Adrenal gland (tissue), 12 donors: ENCODE results near the gene ABCG1. TPM values are rescaled to one million over a fixed set of nuclear protein-coding genes. Genes with fewer than 3 reads are reported as not detected.

ENCODE experiments used
- DNase-seq, 7 donors: peaks; one replicate each; pipeline ENCODE4 v3.0.0-alpha.2; 2019 to 2020
- H3K27ac ChIP-seq, 5 donors: fragments of 200-600 bp; sonication (generic) in 4 of 5; 1 replicate in 3 of 5; 2 replicates in 2 of 5; pipeline versions ENCODE4 v1.5.1 to v1.8.0; 2016 to 2020; ENCODE audit warnings: mild to moderate bottlenecking in 1 of 5
- H3K27me3 ChIP-seq: fragments of 200-600 bp; 2 replicates; pipeline ENCODE4 v1.8.0; 2021
- H3K36me3 ChIP-seq, 2 donors: fragments of 200-600 bp; replicated peaks in 1 of 2; 1 replicate in 1 of 2; 2 replicates in 1 of 2; pipeline versions ENCODE4 v1.5.1 to v1.8.0; 2018 to 2022
- H3K4me1 ChIP-seq, 2 donors: fragments of 200-600 bp; replicated peaks in 1 of 2; 1 replicate in 1 of 2; 2 replicates in 1 of 2; pipeline versions ENCODE4 v1.5.1 to v1.8.0; 2018 to 2021
- H3K4me3 ChIP-seq, 4 donors: fragments of 200-600 bp; sonication (generic) in 3 of 4; one replicate each; pipeline ENCODE4 v1.5.1; 2016 to 2018
- H3K9me3 ChIP-seq, 3 donors: fragments of 200-600 bp; sonication (generic) in 1 of 3; replicated peaks in 1 of 3; 1 replicate in 2 of 3; 2 replicates in 1 of 3; pipeline versions ENCODE4 v1.5.1 to v1.8.0; 2016 to 2021
- CTCF ChIP-seq, 6 experiments: fragments of 450-650 bp in 4 of 6; fragments of 200-600 bp in 2 of 6; sonication (generic) in 1 of 6; IDR thresholded peaks; 1 replicate in 5 of 6; 2 replicates in 1 of 6; pipeline versions ENCODE4 v1.5.1 to v1.8.0; 2016 to 2021; ENCODE audit warnings: antibody characterized with exemption in 6 of 6, mild to moderate bottlenecking in 2 of 6, moderate library complexity in 1 of 6
- POLR2A ChIP-seq, 2 donors: fragments of 450-650 bp; IDR thresholded peaks; one replicate each; pipeline ENCODE4 v1.6.1; 2017; ENCODE audit warnings: antibody characterized with exemption in 2 of 2, mild to moderate bottlenecking in 2 of 2, moderate library complexity in 1 of 2
- WGBS, 4 donors: extraction: QIAGEN DNeasy Blood & Tissue Kit in 2 of 4; methylation state at CpG; one replicate each; pipeline versions ENCODE4 v1.1.5 to v1.1.7; 2013 to 2017; 5-methylcytosine and 5-hydroxymethylcytosine counted together
- intact Hi-C, 2 donors: fragments of 100-400 bp; cut with DNase I; formaldehyde crosslinking; loops; one replicate each; pipeline versions ENCODE4 v1.14.1 to v1.15.0; 2022 to 2023
- polyA plus RNA-seq, 3 donors: library from polyadenylated mRNA; stranded (reverse); fragments of 200-250 nt in 2 of 3; fragments of 350-450 nt in 1 of 3; fragmentation: Illumina TruSeq in 1 of 3; extraction: RNeasy Lipid Tissue Mini Kit (QIAGEN cat#74804) in 1 of 3; gene quantifications; one replicate each; pipeline ENCODE4 v1.2.3, GENCODE V29; 2013 to 2014
- total RNA-seq, 9 donors: library from RNA; depleted of rRNA in 4 of 9; stranded (reverse); fragments of >200 nt in 4 of 9; fragments of 120-200 nt in 1 of 9; fragmentation: NEBNext Ultra II Directional in 1 of 9; extraction: Animal tissue kit (Norgen Biotek cat#: 25700) in 1 of 9; gene quantifications; one replicate each; pipeline versions ENCODE4 v1.1.0 to v1.2.4, GENCODE V29; 2013 to 2023
- donor health status: healthy with polysubstance abuse.
- donor health status: Bipolar disorder and iron deficiency.
- donor health status: DM: yes; HTN: yes; CAD: no.
- donor health status: DM: no; HTN: no; CAD: no.
- donor health status: DM: no; HTN: no; CAD: no.
- donor health status: DM: yes; HTN: yes; CAD: no.

ABCG1 gene
- total and polyA plus RNA-seq, 12 donors: 23.2 to 136 (median 67.9) TPM

- TF ChIP-seq POLR2A (IDR thresholded peaks at IDR 0.05) (no peak), CTCF (IDR thresholded peaks at IDR 0.05) (no peak)
- no peak for DNase-seq
- Histone ChIP-seq H3K4me1 (no peaks in the 10 kb centered on the region), H3K4me3 (no peak overlapping the region), H3K27ac (peak overlapping the region in 2 of 5 donors; percentile 49 to 66), H3K27me3 (no peaks in the 10 kb centered on the region), H3K9me3 (no peaks in the 10 kb centered on the region), H3K36me3 (peaks cover 0 to 7% of the 10 kb centered on the region in 2 donors)
- intact Hi-C loops: loop anchor here (10.0 kb wide), 2 partner anchors 152 to 158 kb away; no protein-coding TSS in a partner anchor
- WGBS, 4 donors: 62 to 73% (median 68%) methylated on average over 4 to 7 of the region's 7 CpGs
Measured at GRCh38 chr21:42302794-42303193, 83.9 kb downstream of the ABCG1 start.

GRCh38 chr21:42303443-42303842 lies 84.5 kb downstream of the ABCG1 start:
- Histone ChIP-seq H3K4me1 (no peaks in the 10 kb centered on the region), H3K36me3 (peaks cover 0 to under 1% of the 10 kb centered on the region in 2 donors), H3K27ac (no peak overlapping the region), H3K27me3 (no peaks in the 10 kb centered on the region), H3K4me3 (no peak overlapping the region), H3K9me3 (no peaks in the 10 kb centered on the region)
- TF ChIP-seq CTCF (IDR thresholded peaks at IDR 0.05) (no peak), POLR2A (IDR thresholded peaks at IDR 0.05) (no peak)
- DNase-seq: no peak
- intact Hi-C loops: loop anchor here (10.0 kb wide), 2 partner anchors 151 to 159 kb away; no protein-coding TSS in a partner anchor
- WGBS, 4 donors: 62 to 72% (median 69%) methylated on average over 3 of the region's 3 CpGs

DNA sequence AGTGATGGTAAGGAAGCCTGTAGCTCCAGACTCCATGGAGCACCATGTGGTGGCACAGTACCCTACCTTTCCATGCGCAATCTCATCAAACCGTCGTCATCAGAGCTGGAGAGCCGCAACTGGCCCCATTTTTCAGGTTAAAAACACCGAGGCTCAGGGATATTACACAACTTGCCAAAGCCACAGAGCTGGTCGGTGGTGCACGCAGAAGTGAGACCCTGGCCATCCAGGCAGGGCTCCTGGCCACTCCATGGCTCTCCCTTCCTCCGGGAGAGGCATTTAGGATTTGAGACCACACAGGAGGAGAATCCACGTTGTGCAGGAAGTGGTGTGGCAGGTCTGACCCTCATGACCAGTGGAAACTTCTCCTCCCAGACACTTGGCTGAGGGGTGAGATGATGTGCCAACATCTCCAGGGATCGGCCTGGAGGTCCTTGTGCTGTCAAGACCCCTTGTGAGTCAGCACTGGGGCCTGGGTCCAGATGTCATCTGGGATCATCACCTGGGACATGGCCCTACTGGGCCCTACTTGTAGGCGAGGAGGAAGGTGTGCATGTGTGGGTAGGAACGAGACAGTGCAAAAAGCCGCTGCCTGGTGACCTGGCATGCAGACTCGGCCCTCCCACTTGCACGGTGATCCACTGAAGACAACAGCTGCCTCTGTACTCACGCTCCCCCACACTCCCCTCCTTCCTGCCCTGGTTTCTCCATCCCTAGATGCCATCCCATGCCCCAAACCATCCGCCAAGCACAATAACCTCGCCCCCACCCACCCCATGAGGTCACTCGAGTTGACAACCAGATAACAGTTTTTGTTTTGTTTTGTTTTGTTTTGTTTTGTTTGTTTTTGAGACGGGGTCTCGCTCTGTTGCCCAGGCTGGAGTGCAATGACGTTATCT lies 85.9 kb downstream of the ABCG1 start:
- intact Hi-C loops: loop anchor here (5.0 to 10.0 kb wide), 3 partner anchors 142 to 160 kb away; no protein-coding TSS in a partner anchor
- 74 to 81% (median 79%) methylated on average over 21 to 22 of the region's 22 CpGs for WGBS, 4 donors
- peak in 3 of 7 donors; percentile 5 to 47 (median 17) for DNase-seq

More for the DNA sequence above, 85.9 kb downstream of the ABCG1 start:
- TF ChIP-seq CTCF (IDR thresholded peaks at IDR 0.05) (no peak), POLR2A (IDR thresholded peaks at IDR 0.05) (no peak)
- Histone ChIP-seq H3K27ac (no peak overlapping the region), H3K9me3 (no peaks in the 10 kb centered on the region), H3K36me3 (no peaks in the 10 kb centered on the region), H3K27me3 (peaks cover 5% of the 10 kb centered on the region), H3K4me1 (no peaks in the 10 kb centered on the region), H3K4me3 (no peak overlapping the region)
